Pancreas (tissue), 10 donors: ENCODE data around the gene SRSF5. TPM values are rescaled to one million over a fixed set of nuclear protein-coding genes. Genes with fewer than 3 reads are reported as not detected.
"Not testable (repeated sequence)": the region's sequence is repeated elsewhere in the genome, so short reads cannot be mapped to it uniquely, and the experiment has no call there.

Experiments used
- ATAC-seq, 4 donors: fragments of 200-7000 bp; cut with Tn5 transposase; one replicate each; pipeline versions ENCODE4 v1.8.0 to v1.9.1; 2020; ENCODE audit warnings: mild to moderate bottlenecking in 4 of 4, moderate library complexity in 4 of 4
- DNase-seq, 6 donors: peaks; one replicate each; pipeline ENCODE4 v3.0.0-alpha.2; 2020
- FAIRE-seq: peaks from 2 replicates; lab custom pipeline; 2012; peaks lifted over from hg19 to GRCh38; lab: Jason Lieb, UNC
- H3K27ac ChIP-seq, 4 donors: fragments of 200-600 bp; sonication (generic); 1 replicate in 3 of 4; 2 replicates in 1 of 4; pipeline versions ENCODE4 v1.5.0 to v1.8.0; 2020
- H3K27me3 ChIP-seq, 4 donors: fragments of 200-600 bp; one replicate each; pipeline ENCODE4 v1.8.0; 2021
- H3K36me3 ChIP-seq, 3 donors: fragments of 200-600 bp; sonication (generic) in 1 of 3; one replicate each; pipeline versions ENCODE4 v1.5.0 to v1.8.0; 2020 to 2021
- H3K4me1 ChIP-seq, 3 donors: fragments of 200-600 bp; one replicate each; pipeline ENCODE4 v1.8.0; 2021
- H3K4me3 ChIP-seq, 4 donors: fragments of 200-600 bp; sonication (generic) in 2 of 4; one replicate each; pipeline versions ENCODE4 v1.5.0 to v1.8.0; 2020 to 2021
- H3K9me3 ChIP-seq, 4 donors: fragments of 200-600 bp; one replicate each; pipeline ENCODE4 v1.8.0; 2021
- CTCF ChIP-seq, 4 donors: fragments of 200-600 bp; sonication (generic) in 3 of 4; IDR thresholded peaks; one replicate each; pipeline versions ENCODE4 v1.5.0 to v1.8.0; 2021; ENCODE audit warnings: antibody characterized with exemption in 4 of 4
- WGBS, 2 donors: extraction: QIAGEN DNeasy Blood & Tissue Kit; methylation state at CpG; one replicate each; pipeline ENCODE4 v1.1.7; 2013; 5-methylcytosine and 5-hydroxymethylcytosine counted together
- intact Hi-C, 3 donors: fragments of 100-400 bp; cut with DNase I; formaldehyde crosslinking; loops; one replicate each; pipeline versions ENCODE4 v1.11.1 to v1.14.2; 2022
- polyA plus RNA-seq, 2 donors: library from polyadenylated mRNA; stranded (reverse); fragments of 200-250 nt; gene quantifications; one replicate each; pipeline ENCODE4 v1.2.3, GENCODE V29; 2013
- total RNA-seq, 6 donors: library from RNA; stranded (reverse); fragmentation: NEBNext Ultra II Directional in 4 of 6; extraction: Animal tissue kit (Norgen Biotek cat#: 25700) in 4 of 6; gene quantifications; one replicate each; pipeline versions ENCODE4 v1.2.1 to v1.2.4, GENCODE V29; 2021 to 2023
- donor health status: healthy with polysubstance abuse.
- donor health status: DM: no; HTN: no; CAD: no; lungs with moderate emphysema.
- donor health status: DM: no; HTN: no; CAD: no.
- donor health status: control.
- donor health status: control.
- donor health status: Bipolar disorder and iron deficiency.
- donor health status: DM: yes; HTN: yes; CAD: no.
- donor health status: DM: no; HTN: no; CAD: no.
- donor health status: DM: no; HTN: no; CAD: no.
- donor health status: DM: yes; HTN: yes; CAD: no.

The SRSF5 gene
- total and polyA plus RNA-seq, 8 donors: 78.0 to 314 (median 135) TPM

GRCh38 chr14:69808919-69809808 lies 42.2 kb downstream of the SRSF5 start:
- intact Hi-C loops: no loop called here
- H3K27me3 ChIP-seq: peaks cover 0 to 4% (median 0%) of the 10 kb centered on the region in 4 donors
- no peak overlapping the region for H3K27ac ChIP-seq
- DNase-seq: no peak
- no peaks in the 10 kb centered on the region for H3K4me1 ChIP-seq
- no peaks in the 10 kb centered on the region for H3K9me3 ChIP-seq
- no peak for ATAC-seq
- 77 to 79% methylated on average over 12 of the region's 12 CpGs for WGBS, 2 donors
- no peak overlapping the region for H3K4me3 ChIP-seq
- FAIRE-seq: no peak
- H3K36me3 ChIP-seq: no peaks in the 10 kb centered on the region
- no peak for TF ChIP-seq CTCF (IDR thresholded peaks at IDR 0.05)

- Histone ChIP-seq H3K27ac (no peak overlapping the region), H3K9me3 (no peaks in the 10 kb centered on the region), H3K27me3 (peaks cover 0 to under 1% (median 0%) of the 10 kb centered on the region in 4 donors), H3K4me1 (no peaks in the 10 kb centered on the region), H3K36me3 (no peaks in the 10 kb centered on the region), H3K4me3 (no peak overlapping the region)
- ATAC-seq (no peak), FAIRE-seq (no peak), DNase-seq (no peak)
- intact Hi-C loops: loop anchor here in 2 of 3 donors (10.0 kb wide), 2 partner anchors 213 to 503 kb away; no protein-coding TSS in a partner anchor
- TF ChIP-seq CTCF (IDR thresholded peaks at IDR 0.05): no peak
- 71 to 77% methylated on average over 13 of the region's 13 CpGs for WGBS, 2 donors
These were observed 44.4 kb downstream of the SRSF5 start for GRCh38 chr14:69811227-69811867.

GRCh38 chr14:69811868-69812252 lies 44.9 kb downstream of the SRSF5 start:
- Histone ChIP-seq H3K4me3 (no peak overlapping the region), H3K36me3 (no peaks in the 10 kb centered on the region), H3K27ac (no peak overlapping the region), H3K9me3 (no peaks in the 10 kb centered on the region), H3K27me3 (no peaks in the 10 kb centered on the region), H3K4me1 (no peaks in the 10 kb centered on the region)
- 80 to 87% methylated on average over 10 of the region's 10 CpGs for WGBS, 2 donors
- intact Hi-C loops: loop anchor here in 2 of 3 donors (10.0 kb wide), 2 partner anchors 213 to 503 kb away; no protein-coding TSS in a partner anchor
- no peak for TF ChIP-seq CTCF (IDR thresholded peaks at IDR 0.05)
- no peak for FAIRE-seq
- ATAC-seq: no peak
- DNase-seq: no peak

- no peaks in the 10 kb centered on the region for H3K4me1 ChIP-seq
- no peak overlapping the region for H3K4me3 ChIP-seq
- intact Hi-C loops: loop anchor here in 2 of 3 donors (10.0 kb wide), 2 partner anchors 212 to 502 kb away; no protein-coding TSS in a partner anchor
- WGBS, 2 donors: 56 to 70% methylated on average over 9 of the region's 9 CpGs
- no peak for ATAC-seq
- FAIRE-seq: no peak
- H3K9me3 ChIP-seq: no peaks in the 10 kb centered on the region
- H3K27ac ChIP-seq: no peak overlapping the region
- H3K36me3 ChIP-seq: no peaks in the 10 kb centered on the region
- DNase-seq: no peak
- no peaks in the 10 kb centered on the region for H3K27me3 ChIP-seq
- no peak for TF ChIP-seq CTCF (IDR thresholded peaks at IDR 0.05)
These were observed 45.8 kb downstream of the SRSF5 start for GRCh38 chr14:69812711-69813110.

- WGBS, 2 donors: 68 to 80% methylated on average over 6 of the region's 6 CpGs
- not testable (repeated sequence) for FAIRE-seq, DNase-seq, H3K27me3 ChIP-seq, H3K36me3 ChIP-seq, H3K9me3 ChIP-seq, H3K4me1 ChIP-seq, H3K4me3 ChIP-seq, H3K27ac ChIP-seq, ATAC-seq
- intact Hi-C loops: loop anchor here in 2 of 3 donors (10.0 kb wide), 2 partner anchors 211 to 501 kb away; no protein-coding TSS in a partner anchor
These were observed 46.4 kb downstream of the SRSF5 start for GRCh38 chr14:69813346-69813745.
